ENCODE results near the gene MAGI3. TPM values are rescaled to one million over a fixed set of nuclear protein-coding genes. Genes with fewer than 3 reads are reported as not detected.

MAGI3 gene
- total RNA-seq, 1 donor, result 7.3 TPM

GRCh38 chr1:113677250-113678158, 287.2 kb downstream of the MAGI3 start:
- peak; percentile 58 for TF ChIP-seq CTCF (IDR thresholded peaks at IDR 0.05; ENCODE audit: insufficient read depth, low read depth, low read length)
- no peak overlapping the region for H3K4me3 ChIP-seq (ENCODE audit: low read depth, low read length)
- peak; percentile 58 for DNase-seq (ENCODE audit: low read depth)

GRCh38 chr1:113678159-113678469, 287.8 kb downstream of the MAGI3 start:
- DNase-seq (ENCODE audit: low read depth), result no peak
- TF ChIP-seq CTCF (IDR thresholded peaks at IDR 0.05; ENCODE audit: insufficient read depth, low read depth, low read length), result no peak
- no peak overlapping the region for H3K4me3 ChIP-seq (ENCODE audit: low read depth, low read length)

GRCh38 chr1:113681596-113682337, 291.5 kb downstream of the MAGI3 start:
- no peak for DNase-seq (ENCODE audit: low read depth)
- H3K4me3 ChIP-seq (ENCODE audit: low read depth, low read length), result no peak overlapping the region
- TF ChIP-seq CTCF (IDR thresholded peaks at IDR 0.05; ENCODE audit: insufficient read depth, low read depth, low read length), result no peak

- DNase-seq (ENCODE audit: low read depth), result peak; percentile 40
- H3K4me3 ChIP-seq (ENCODE audit: low read depth, low read length), result no peak overlapping the region
- TF ChIP-seq CTCF (IDR thresholded peaks at IDR 0.05; ENCODE audit: insufficient read depth, low read depth, low read length), result no peak
Observed at GRCh38 chr1:113683384-113684152, 293.3 kb downstream of the MAGI3 start.

GRCh38 chr1:113684153-113684541, 293.8 kb downstream of the MAGI3 start:
- TF ChIP-seq CTCF (IDR thresholded peaks at IDR 0.05; ENCODE audit: insufficient read depth, low read depth, low read length), result no peak
- H3K4me3 ChIP-seq (ENCODE audit: low read depth, low read length), result no peak overlapping the region
- peak; percentile 61 for DNase-seq (ENCODE audit: low read depth)

- peak; percentile 17 for DNase-seq (ENCODE audit: low read depth)
- no peak for TF ChIP-seq CTCF (IDR thresholded peaks at IDR 0.05; ENCODE audit: insufficient read depth, low read depth, low read length)
- H3K4me3 ChIP-seq (ENCODE audit: low read depth, low read length), result no peak overlapping the region
Observed at GRCh38 chr1:113686891-113687618, 296.7 kb downstream of the MAGI3 start.
